ENCODE data around the gene IMPG1.
A peak's percentile ranks its signal among the peaks of the same experiment; 100 is the strongest.
"Not testable (repeated sequence)": the region's sequence is repeated elsewhere in the genome, so short reads cannot be mapped to it uniquely, and the experiment has no call there.

IMPG1 gene

GRCh38 chr6:75947935-75948334 is 124.5 kb downstream of the IMPG1 start:
- no peak for DNase-seq

GRCh38 chr6:75946146-75946831 is 126.2 kb downstream of the IMPG1 start:
- no peak for DNase-seq

DNA sequence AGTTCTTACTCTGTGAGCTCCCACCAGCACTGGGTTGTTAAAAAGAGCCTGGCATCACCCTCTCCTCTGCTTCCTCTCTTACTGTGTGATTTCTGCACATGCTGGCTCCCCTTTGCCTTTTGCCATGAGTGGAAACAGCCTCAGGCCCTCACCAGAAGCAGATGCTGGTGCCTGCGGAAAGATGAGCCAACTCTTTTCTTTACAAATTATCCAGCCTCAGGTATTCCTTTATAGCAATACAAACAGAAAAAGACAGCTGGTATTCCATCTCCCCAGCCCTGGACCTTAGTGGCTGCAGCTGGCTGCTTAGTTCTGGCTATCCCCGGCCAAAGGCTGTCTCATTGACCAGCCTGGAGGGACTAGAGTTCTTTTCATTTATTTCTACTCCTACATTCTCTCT is 129.1 kb downstream of the IMPG1 start:
- no peak for DNase-seq

DNA sequence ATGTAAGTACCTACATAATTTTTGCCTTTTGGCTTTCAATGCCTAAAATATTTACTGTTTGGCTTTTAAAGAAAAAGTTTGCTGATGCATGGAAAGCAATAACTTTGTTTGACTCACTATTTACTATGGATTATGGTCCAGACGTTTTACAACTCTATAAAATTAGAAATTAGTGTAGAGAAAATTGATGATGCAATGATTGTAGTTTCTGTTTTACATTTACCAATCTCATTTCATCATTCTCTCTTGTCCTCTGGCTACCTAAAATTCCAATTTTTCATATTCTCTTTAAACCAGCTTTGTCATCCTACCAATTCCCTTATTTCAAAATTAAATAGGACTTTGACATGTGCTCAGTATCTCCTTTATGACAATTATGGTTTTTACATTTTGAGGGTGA is 131.0 kb downstream of the IMPG1 start:
- DNase-seq: no peak

DNA sequence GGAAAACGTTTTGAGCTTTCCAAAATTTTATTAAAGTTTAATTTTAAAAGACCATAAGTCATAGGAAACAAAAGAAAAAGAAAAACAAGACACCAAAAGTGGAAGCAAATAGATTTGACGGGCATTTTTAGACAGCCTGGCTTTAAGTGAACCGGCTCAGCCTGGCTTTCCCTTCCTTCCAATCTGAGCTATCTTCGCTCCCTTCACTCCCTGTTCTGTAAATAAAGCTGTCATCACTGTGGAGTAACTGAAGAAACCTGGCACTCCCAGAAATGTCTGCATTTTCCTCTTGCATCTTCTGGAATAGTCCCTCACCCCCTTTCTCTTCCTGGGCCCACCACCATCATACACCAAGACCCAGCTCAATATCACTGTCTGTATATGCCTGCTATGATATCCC is 131.9 kb downstream of the IMPG1 start:
- no peak for DNase-seq

- DNase-seq: no peak
Measured at GRCh38 chr6:75937846-75938245, 134.6 kb downstream of the IMPG1 start.

GRCh38 chr6:75936682-75937081 is 135.8 kb downstream of the IMPG1 start:
- no peak for DNase-seq

- no peak for DNase-seq
Measured at GRCh38 chr6:75935473-75935793, 137.0 kb downstream of the IMPG1 start.

DNA sequence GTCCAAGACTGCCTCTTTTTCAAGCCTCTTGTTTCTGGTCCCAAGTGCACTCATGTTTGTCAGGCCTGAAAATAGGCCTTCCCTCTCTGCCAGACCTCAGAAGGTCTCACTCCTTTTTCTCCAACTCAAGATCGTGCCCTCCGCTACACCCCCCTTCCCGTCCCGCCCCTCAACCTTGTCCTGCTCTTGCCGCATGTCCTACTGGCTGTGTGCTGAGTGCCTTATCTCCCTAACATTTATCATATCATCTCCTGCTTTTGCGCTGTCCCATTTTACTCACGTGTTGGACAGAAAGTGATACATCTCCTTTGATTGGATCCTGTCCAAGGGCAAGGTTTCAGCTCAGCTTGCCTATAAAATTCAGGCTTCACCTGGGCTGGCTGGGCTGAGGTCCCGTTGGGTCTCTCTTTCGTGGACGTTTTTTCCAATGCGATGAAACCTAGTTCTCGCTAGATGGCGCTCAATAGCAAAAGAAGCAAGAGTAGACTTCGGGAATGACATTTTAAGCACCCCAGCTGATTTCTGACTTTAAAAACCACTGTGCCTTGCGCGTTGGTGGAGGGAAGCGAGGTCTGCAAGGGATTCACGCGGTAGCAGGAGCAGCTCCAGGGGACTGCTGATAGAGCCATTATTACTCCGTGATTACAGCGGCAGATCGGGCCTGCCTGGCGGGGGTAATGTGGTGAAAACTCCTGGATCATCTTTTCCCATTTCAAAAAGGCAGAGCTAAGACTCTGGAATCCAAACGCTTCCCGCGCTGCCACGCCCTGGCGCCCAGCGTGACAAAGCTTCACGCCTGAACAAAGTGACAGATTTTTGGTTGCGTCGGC is 137.6 kb downstream of the IMPG1 start:
- DNase-seq: peak; percentile 84

- DNase-seq: no peak
Measured at GRCh38 chr6:75933387-75933975, 139.0 kb downstream of the IMPG1 start.

- DNase-seq: peak; percentile 39
Measured at GRCh38 chr6:75932067-75932466, 140.4 kb downstream of the IMPG1 start.

- DNase-seq: no peak
Measured at GRCh38 chr6:75931011-75931680, 141.3 kb downstream of the IMPG1 start.

- DNase-seq: no peak
Measured at GRCh38 chr6:75926293-75927168, 145.9 kb downstream of the IMPG1 start.

GRCh38 chr6:75922226-75922625 is 150.2 kb downstream of the IMPG1 start:
- DNase-seq: no peak

- DNase-seq: no peak
Measured at GRCh38 chr6:75913040-75913439, 159.4 kb downstream of the IMPG1 start.

- no peak for DNase-seq
Measured at GRCh38 chr6:75907444-75907843, 165.0 kb downstream of the IMPG1 start.

DNA sequence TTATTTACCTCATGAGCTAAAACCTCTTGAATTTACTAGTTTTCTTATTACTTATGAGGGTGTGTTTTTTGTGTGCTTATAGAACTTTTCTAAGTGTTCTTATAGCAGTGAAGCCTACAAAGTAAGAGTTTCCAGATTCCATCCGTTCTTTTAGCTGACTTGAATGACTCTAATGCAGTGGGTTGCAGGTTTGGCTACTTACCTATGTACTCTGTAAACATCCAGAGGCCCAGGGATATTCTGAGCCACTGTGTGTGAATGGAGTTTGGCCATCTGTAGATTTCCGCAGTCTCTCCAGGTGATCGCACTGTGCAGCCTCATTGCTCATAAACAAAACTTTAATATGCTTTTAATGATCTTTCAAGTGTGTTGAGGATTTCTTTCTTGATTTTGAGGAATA is 165.6 kb downstream of the IMPG1 start:
- no peak for DNase-seq

DNA sequence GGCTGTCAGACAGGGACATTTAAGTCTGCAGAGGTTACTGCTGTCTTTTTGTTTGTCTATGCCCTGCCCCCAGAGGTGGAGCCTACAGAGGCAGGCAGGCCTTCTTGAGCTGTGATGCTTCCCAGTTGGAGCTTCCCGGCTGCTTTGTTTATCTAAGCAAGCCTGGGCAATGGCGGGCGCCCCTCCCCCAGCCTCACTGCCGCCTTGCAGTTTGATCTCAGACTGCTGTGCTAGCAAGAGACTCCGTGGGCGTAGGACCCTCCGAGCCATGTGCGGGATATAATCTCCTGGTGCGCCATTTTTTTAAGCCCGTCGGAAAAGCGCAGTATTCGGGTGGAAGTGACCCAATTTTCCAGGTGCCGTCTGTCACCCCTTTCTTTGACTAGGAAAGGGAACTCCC is 167.3 kb downstream of the IMPG1 start:
- DNase-seq: not testable (repeated sequence)

- DNase-seq: not testable (repeated sequence)
Measured at GRCh38 chr6:75900216-75900615, 172.2 kb downstream of the IMPG1 start.

GRCh38 chr6:75896526-75896925 is 175.9 kb downstream of the IMPG1 start:
- DNase-seq: no peak

DNA sequence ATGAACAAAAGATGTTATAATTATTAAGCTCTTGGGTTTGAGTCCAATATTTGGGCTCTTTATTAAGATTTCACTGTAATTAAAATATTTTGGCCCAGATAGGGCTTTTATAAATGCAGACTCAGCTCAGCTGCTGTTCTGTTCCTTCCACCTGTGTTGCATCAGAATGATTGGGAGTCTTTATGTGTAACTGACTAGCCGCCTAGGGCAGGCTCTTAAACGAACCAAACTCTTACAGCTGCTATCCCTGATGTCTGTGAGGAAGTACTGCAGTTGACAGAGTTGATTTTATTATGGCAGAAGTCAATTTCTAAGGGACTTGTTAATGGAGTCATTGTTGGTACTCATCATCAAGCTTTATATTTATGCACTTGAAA is 178.7 kb downstream of the IMPG1 start:
- no peak for DNase-seq

DNA sequence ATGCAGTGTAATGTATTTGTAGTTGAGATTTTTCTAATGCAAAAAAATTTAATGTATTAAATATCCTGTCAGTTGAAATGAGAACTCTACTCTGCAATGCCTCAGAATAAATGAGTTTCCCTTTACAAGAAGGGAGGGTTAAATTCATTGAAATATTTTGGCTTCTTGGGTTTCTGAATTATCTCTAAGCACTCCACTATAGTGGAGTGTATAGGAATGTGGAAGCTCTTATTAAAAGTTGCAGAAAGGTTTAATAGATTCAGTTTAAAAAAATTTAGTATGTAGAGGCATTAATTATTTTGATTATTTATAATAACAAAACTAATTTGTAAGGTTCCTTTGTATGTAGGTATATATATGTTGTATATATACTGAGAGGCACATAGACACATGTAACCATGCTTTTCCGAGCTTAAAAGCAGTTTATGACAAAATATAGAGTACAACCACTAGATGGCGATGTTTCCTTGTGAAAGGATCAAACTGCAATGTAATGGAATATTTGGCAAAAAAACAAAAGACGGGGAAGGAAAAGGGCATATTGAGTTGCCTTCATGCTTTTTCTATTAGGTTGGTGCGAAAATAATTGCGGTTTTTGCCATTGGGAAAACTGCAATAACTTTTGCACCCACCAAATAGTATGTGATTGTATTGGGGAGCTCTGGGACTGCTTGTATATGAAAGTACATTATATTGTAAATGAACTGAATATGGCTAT is 179.2 kb downstream of the IMPG1 start:
- DNase-seq: peak; percentile 40
